ENCODE results near the gene NELL1.

- TF ChIP-seq, protein P1, sequence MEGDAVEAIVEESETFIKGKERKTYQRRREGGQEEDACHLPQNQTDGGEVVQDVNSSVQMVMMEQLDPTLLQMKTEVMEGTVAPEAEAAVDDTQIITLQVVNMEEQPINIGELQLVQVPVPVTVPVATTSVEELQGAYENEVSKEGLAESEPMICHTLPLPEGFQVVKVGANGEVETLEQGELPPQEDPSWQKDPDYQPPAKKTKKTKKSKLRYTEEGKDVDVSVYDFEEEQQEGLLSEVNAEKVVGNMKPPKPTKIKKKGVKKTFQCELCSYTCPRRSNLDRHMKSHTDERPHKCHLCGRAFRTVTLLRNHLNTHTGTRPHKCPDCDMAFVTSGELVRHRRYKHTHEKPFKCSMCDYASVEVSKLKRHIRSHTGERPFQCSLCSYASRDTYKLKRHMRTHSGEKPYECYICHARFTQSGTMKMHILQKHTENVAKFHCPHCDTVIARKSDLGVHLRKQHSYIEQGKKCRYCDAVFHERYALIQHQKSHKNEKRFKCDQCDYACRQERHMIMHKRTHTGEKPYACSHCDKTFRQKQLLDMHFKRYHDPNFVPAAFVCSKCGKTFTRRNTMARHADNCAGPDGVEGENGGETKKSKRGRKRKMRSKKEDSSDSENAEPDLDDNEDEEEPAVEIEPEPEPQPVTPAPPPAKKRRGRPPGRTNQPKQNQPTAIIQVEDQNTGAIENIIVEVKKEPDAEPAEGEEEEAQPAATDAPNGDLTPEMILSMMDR (conservative IDR thresholded peaks at IDR 0.05; ENCODE audit: low read depth, low read length): no peak
- no peak for TF ChIP-seq EZH2 (IDR thresholded peaks at IDR 0.05; ENCODE audit: low read length, unreplicated experiment)
- no peak for TF ChIP-seq EZH2phosphoT487 (IDR thresholded peaks at IDR 0.05; ENCODE audit: borderline replicate concordance, low read length)
Observed at GRCh38 chr11:21353425-21353824, 684.0 kb downstream of the NELL1 start.
